Liver (tissue), 3 donors: ENCODE results near the gene NDUFS3.

Experiments used
- CTCF ChIP-seq: fragments of 150-350 bp; IDR thresholded peaks from 2 replicates; pipeline ENCODE4 v1.5.1; 2017; ENCODE audit warnings: improper control_type of control experiment, low read depth, low read length; ENCODE audit not compliant: missing input control
- GABPA ChIP-seq, 2 donors: IDR thresholded peaks in 1 of 2; conservative IDR thresholded peaks in 1 of 2; 2 replicates each; pipeline ENCODE4 v1.6.1; 2016; ENCODE audit warnings: antibody characterized with exemption in 2 of 2, mild to moderate bottlenecking in 1 of 2, moderate library complexity in 1 of 2
- REST ChIP-seq: IDR thresholded peaks from 2 replicates; pipeline ENCODE4 v1.6.1; 2016; ENCODE audit warnings: antibody characterized with exemption, mild to moderate bottlenecking
- SP1 ChIP-seq: IDR thresholded peaks from 2 replicates; pipeline ENCODE4 v1.6.1; 2018; ENCODE audit warnings: antibody characterized with exemption, mild to moderate bottlenecking
- TAF1 ChIP-seq: conservative IDR thresholded peaks from 2 replicates; pipeline ENCODE4 v1.6.1; 2016; ENCODE audit warnings: antibody characterized with exemption, mild to moderate bottlenecking
- ZBTB33 ChIP-seq: IDR thresholded peaks from 2 replicates; pipeline ENCODE4 v1.6.1; 2016; ENCODE audit warnings: antibody characterized with exemption
- donor health status: healthy.
- donor health status: healthy.

GRCh38 chr11:47569646-47570045 lies 9.2 kb upstream of the NDUFS3 start:
- TF ChIP-seq CTCF (no peak), SP1 (no peak), ZBTB33 (no peak), TAF1 (no peak), REST (no peak), GABPA (IDR thresholded peaks at IDR 0.05 in 1 of 2, conservative IDR thresholded peaks at IDR 0.05 in 1 of 2) (no peak)
